H1 (cell line): ENCODE results near the gene FRMD7.

Experiments used
- CEBPB ChIP-seq: IDR thresholded peaks from 2 replicates; pipeline ENCODE4 v1.6.1; 2012; ENCODE audit warnings: low read depth, low read length
- CHD2 ChIP-seq: IDR thresholded peaks from 2 replicates; pipeline ENCODE4 v1.6.1; 2012; ENCODE audit warnings: low read length, improper control_type of control experiment
- CTCF ChIP-seq, 3 experiments: IDR thresholded peaks; 1 replicate in 2 of 3; 2 replicates in 1 of 3; pipeline versions ENCODE4 v1.5.1 to v1.6.1; 2011; ENCODE audit warnings: low read length in 3 of 3, mild to moderate bottlenecking in 3 of 3, inconsistent platforms in 2 of 3, low read depth in 1 of 3, moderate library complexity in 1 of 3; ENCODE audit not compliant: insufficient read depth in 1 of 3; ENCODE audit errors: control extremely low read depth in 1 of 3
- HDAC6 ChIP-seq: IDR thresholded peaks from one replicate; pipeline ENCODE4 v1.7.1; 2012; ENCODE audit warnings: low read depth, mild to moderate bottlenecking, inconsistent platforms, low read length, moderate library complexity
- MAFK ChIP-seq: IDR thresholded peaks from 2 replicates; pipeline ENCODE4 v1.6.1; 2012; ENCODE audit warnings: low read depth, mild to moderate bottlenecking, improper control_type of control experiment, low read length
- MAX ChIP-seq: IDR thresholded peaks from 2 replicates; pipeline ENCODE4 v1.6.1; 2012; ENCODE audit warnings: inconsistent platforms
- POLR2A ChIP-seq, 2 experiments: IDR thresholded peaks; 1 replicate in 1 of 2; 2 replicates in 1 of 2; pipeline ENCODE4 v1.6.1; 2011; ENCODE audit warnings: low read depth in 2 of 2, low read length in 2 of 2, mild to moderate bottlenecking in 2 of 2; ENCODE audit errors: control extremely low read depth in 1 of 2
- ZNF274 ChIP-seq: IDR thresholded peaks from 2 replicates; pipeline ENCODE4 v1.7.0; 2012; ENCODE audit warnings: low read length, borderline replicate concordance; ENCODE audit errors: extremely low read depth

GRCh38 chrX:132045456-132045855 is 82.4 kb downstream of the FRMD7 start:
- no peak for TF ChIP-seq CEBPB
- no peak for TF ChIP-seq CHD2
- TF ChIP-seq MAX, result no peak
- TF ChIP-seq POLR2A (IDR thresholded peaks at IDR 0.05; ENCODE audit: control extremely low read depth in 1 of 2, low read depth in 2 of 2, low read length in 2 of 2), result no peak
- TF ChIP-seq ZNF274, result no peak
- no peak for TF ChIP-seq CTCF (IDR thresholded peaks at IDR 0.05; ENCODE audit: control extremely low read depth in 1 of 3, insufficient read depth in 1 of 3, low read depth in 1 of 3, low read length in 3 of 3)
- no peak for TF ChIP-seq HDAC6
- no peak for TF ChIP-seq MAFK
